Ectodermal cell (in vitro differentiated cells): Measurements from ENCODE around the gene TSPAN4.

ENCODE experiments used
- H3K27ac ChIP-seq: 2 replicates; pipeline ENCODE4 v1.7.0; 2013; ENCODE audit warnings: mild to moderate bottlenecking, low read depth, low read length; ENCODE audit not compliant: insufficient read depth, poor library complexity, severe bottlenecking
- H3K27me3 ChIP-seq: 2 replicates; pipeline ENCODE4 v1.7.0; 2013; ENCODE audit warnings: mild to moderate bottlenecking, low read length; ENCODE audit not compliant: insufficient read depth, control insufficient read depth, poor library complexity, severe bottlenecking
- H3K36me3 ChIP-seq: one replicate; pipeline ENCODE4 v1.7.0; 2013; ENCODE audit warnings: low read length; ENCODE audit not compliant: control insufficient read depth, insufficient read depth
- H3K4me1 ChIP-seq: one replicate; pipeline ENCODE4 v1.7.0; 2013; ENCODE audit warnings: low read length; ENCODE audit not compliant: control insufficient read depth, insufficient read depth
- H3K4me3 ChIP-seq: 2 replicates; pipeline ENCODE4 v1.7.0; 2013; ENCODE audit warnings: low read depth, low read length, control low read depth; ENCODE audit not compliant: insufficient read depth
- H3K9me3 ChIP-seq: 2 replicates; pipeline ENCODE4 v1.7.0; 2013; ENCODE audit warnings: mild to moderate bottlenecking, low read length, moderate library complexity; ENCODE audit not compliant: control insufficient read depth
- WGBS, 2 experiments: methylation state at CpG; one replicate each; pipeline ENCODE4 v1.1.7; 2013; ENCODE audit warnings: missing lambda C conversion rate in 2 of 2; 5-methylcytosine and 5-hydroxymethylcytosine counted together

The TSPAN4 gene

DNA sequence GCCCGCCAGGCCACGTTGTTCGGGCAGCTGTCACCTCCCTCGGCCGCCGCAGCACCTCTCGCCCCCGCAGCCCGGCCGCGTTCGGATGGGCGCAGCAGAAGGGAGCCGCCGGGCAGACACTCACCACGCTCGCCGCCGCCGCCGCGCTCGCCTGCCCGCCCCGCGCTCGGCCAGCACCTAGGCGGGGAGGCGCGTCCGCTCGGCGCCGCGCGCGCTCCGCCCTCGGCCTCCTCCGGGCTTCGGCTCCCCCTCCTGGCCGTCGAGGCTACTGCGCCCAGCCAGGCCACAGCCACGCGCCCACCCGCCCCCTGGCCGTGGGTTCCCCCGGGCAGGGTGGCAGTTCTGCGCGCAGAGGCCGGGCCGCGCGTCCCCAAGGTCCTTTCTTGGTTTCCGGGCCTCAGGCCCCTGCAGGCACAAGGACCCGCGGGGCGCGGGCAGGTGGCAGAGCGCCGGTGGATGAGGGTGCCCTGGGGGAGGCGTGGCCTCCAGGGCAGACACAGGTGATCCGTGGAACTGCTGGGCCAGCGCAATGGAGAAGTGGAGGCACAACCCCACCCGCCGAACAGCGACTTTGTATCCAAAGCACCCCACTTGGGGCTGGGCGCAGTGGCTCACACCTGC lies 44.4 kb upstream of the TSPAN4 start, which contains the start of gene SLC25A22:
Gene SLC25A22 (minus strand): TSS at position 189 of the 621 bp plus-strand sequence. CDS start 3,275 bp downstream, outside the sequence.
- peak within 1 kb of the TSS; percentile 52 for H3K27ac ChIP-seq
- 9 to 10% methylated on average over 69 of the region's 69 CpGs for WGBS, 2 experiments
- peaks cover 8% of the 10 kb centered on the region for H3K36me3 ChIP-seq
- H3K9me3 ChIP-seq: no peaks in the 10 kb centered on the region
- no peaks in the 10 kb centered on the region for H3K27me3 ChIP-seq
- H3K4me1 ChIP-seq: peaks cover 14% of the 10 kb centered on the region
- peak within 1 kb of the TSS; percentile 72 for H3K4me3 ChIP-seq

DNA sequence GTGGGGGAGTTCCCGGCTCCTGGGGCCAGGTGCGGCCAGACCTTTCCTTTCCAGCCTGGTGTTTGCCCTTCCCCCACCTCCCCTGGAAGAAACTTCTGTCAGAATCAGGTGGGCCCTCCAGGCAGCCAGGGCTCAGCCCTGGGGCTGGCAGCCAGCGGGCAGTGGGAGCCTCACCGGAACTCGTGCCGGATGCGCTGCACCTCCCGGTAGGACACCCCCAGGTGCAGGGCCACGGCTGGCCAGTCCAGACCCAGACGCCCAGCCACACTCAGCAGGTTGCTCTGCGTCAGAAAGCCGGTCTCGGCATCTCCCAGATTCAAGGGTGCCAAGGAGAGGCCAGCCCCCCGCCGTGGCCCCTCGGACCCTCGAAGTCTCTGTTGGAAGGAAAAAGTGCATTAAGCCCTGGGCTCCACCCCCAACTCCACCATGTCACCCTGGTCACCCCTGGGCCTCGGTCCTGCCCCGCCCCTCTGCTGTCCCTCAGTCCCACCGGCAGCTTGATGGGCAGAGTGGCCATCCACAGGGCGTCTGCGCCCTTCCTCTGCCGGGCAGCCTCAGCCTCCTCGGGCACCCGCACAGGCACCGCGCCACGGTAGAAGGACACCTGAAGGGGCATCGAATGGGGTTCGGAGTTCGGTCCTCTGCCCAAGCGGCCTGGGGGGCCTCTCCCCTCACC lies 42.9 kb upstream of the TSPAN4 start:
- Histone ChIP-seq H3K9me3 (no peaks in the 10 kb centered on the region), H3K27ac (no peak overlapping the region), H3K4me3 (no peak overlapping the region), H3K36me3 (peaks cover 8% of the 10 kb centered on the region), H3K4me1 (peaks cover 21% of the 10 kb centered on the region), H3K27me3 (no peaks in the 10 kb centered on the region)
- 94 to 95% methylated on average over 32 of the region's 32 CpGs for WGBS, 2 experiments

DNA sequence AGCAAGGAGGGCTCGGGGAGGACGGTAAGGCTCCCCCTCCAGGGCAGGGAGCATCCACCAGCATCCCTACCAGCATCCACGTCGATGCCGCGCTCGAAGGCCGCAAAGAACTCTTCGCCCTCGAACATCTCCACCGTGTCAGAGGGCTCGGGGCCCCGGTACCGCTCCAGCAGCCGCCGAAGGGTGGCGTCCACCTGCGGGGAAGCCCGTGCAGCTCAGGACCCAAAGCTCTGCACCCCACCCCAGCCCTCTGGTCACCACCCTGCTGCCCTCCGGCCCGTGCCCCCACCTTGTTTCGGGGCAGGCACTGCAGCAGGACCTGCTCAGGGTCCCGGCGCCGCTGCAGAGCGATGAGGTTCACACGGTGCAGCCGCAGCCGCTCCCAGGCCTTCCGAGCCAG lies 42.2 kb upstream of the TSPAN4 start:
- no peaks in the 10 kb centered on the region for H3K27me3 ChIP-seq
- no peak overlapping the region for H3K27ac ChIP-seq
- peaks cover 8% of the 10 kb centered on the region for H3K36me3 ChIP-seq
- H3K9me3 ChIP-seq: no peaks in the 10 kb centered on the region
- WGBS, 2 experiments: 96% methylated on average over 30 of the region's 30 CpGs
- no peak overlapping the region for H3K4me3 ChIP-seq
- H3K4me1 ChIP-seq: peaks cover 20% of the 10 kb centered on the region

DNA sequence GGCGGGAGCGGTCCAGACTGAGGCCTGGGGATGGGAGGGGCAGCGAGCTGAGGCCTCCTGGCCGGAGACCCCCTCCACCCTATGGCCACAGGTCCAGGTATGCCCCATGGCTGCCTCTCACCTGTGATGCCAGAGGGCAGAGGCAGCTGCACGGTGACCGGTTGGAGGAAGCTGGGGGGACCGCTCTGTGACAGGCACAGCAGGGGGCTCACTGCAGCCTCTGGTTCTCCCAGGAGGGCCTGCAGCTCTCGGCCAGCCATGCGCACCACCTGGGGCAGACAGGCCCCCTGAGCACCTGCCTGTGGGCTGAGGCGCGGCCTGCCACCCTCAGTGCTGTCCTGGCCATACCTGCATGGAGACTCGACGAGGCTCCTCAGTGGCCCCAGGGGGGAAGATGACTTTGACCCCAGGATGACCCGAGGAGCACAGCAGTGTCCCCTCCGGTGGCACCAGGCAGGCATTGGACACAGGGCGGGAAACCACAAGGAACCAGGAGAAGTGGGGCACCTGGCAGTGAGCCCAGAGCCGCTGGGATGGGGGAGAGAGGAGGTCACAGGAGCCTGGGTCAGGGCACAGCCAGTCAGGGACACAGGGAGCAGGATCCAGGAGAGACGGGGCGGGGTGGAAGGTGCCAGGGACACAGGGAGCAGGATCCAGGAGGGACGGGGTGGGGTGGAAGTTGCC lies 41.4 kb upstream of the TSPAN4 start:
- Histone ChIP-seq H3K27me3 (no peaks in the 10 kb centered on the region), H3K9me3 (no peaks in the 10 kb centered on the region)
- 95 to 96% methylated on average over 20 of the region's 20 CpGs for WGBS, 2 experiments

DNA sequence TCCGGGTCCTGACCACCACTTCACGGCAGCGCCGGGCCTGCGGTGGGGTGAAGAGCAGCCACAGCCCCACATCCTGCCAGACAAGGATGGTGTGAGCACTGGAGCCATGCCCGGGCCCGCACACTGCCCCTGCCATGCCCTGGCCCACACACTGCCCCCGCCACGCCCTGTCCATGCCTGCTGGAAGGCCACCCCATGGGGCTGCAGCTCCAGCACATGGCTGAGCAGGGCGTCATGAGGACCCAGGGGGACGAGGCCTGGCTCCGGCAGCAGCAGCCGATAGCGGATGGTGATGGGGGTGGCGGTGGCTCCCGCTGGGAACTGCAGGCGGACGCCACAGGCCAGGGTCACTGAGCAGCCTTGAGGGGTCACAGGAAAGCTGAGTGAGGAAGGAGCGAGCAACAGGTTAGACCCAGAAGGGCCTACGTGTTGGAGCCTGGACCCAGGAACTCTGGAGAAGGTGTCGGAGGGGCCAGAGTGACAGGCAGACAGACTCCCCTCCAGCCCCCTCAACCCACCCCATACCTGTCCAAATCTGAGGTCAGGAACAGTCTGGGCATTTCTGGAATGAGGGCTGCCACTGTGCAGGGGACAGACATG lies 40.5 kb upstream of the TSPAN4 start:
- Histone ChIP-seq H3K9me3 (no peaks in the 10 kb centered on the region), H3K27ac (no peak overlapping the region), H3K4me3 (no peak overlapping the region), H3K36me3 (peaks cover 8% of the 10 kb centered on the region), H3K4me1 (peaks cover 8% of the 10 kb centered on the region), H3K27me3 (no peaks in the 10 kb centered on the region)
- 95 to 97% methylated on average over 21 of the region's 21 CpGs for WGBS, 2 experiments

More for the DNA sequence above, 41.4 kb upstream of the TSPAN4 start:
- Histone ChIP-seq H3K4me3 (no peak overlapping the region), H3K4me1 (peaks cover 15% of the 10 kb centered on the region), H3K27ac (no peak overlapping the region), H3K36me3 (peaks cover 8% of the 10 kb centered on the region)

- Histone ChIP-seq H3K4me3 (no peak overlapping the region), H3K4me1 (peaks cover 8% of the 10 kb centered on the region), H3K36me3 (peaks cover 8% of the 10 kb centered on the region), H3K27me3 (no peaks in the 10 kb centered on the region), H3K9me3 (no peaks in the 10 kb centered on the region), H3K27ac (no peak overlapping the region)
- 96% methylated on average over 28 of the region's 28 CpGs for WGBS, 2 experiments
These were observed 39.8 kb upstream of the TSPAN4 start for GRCh38 chr11:802693-803466.

DNA sequence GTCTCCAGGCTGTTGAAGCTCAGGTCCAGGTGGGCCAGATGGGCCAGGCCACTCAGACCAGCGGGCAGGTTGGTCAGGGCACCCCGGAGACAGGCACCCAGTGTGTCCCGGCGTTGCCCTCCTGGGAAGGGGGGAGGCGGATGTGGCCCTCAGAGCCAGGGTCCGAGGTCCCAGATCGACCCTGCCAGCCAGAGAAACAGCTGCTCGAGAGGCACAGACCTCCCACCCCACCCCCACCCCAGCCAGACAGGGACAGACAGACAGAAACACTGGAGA lies 39.2 kb upstream of the TSPAN4 start:
- Histone ChIP-seq H3K27ac (no peak overlapping the region), H3K36me3 (peaks cover 8% of the 10 kb centered on the region), H3K9me3 (no peaks in the 10 kb centered on the region), H3K4me1 (peaks cover 8% of the 10 kb centered on the region), H3K4me3 (no peak overlapping the region), H3K27me3 (no peaks in the 10 kb centered on the region)
- 86 to 91% methylated on average over 8 of the region's 8 CpGs for WGBS, 2 experiments

DNA sequence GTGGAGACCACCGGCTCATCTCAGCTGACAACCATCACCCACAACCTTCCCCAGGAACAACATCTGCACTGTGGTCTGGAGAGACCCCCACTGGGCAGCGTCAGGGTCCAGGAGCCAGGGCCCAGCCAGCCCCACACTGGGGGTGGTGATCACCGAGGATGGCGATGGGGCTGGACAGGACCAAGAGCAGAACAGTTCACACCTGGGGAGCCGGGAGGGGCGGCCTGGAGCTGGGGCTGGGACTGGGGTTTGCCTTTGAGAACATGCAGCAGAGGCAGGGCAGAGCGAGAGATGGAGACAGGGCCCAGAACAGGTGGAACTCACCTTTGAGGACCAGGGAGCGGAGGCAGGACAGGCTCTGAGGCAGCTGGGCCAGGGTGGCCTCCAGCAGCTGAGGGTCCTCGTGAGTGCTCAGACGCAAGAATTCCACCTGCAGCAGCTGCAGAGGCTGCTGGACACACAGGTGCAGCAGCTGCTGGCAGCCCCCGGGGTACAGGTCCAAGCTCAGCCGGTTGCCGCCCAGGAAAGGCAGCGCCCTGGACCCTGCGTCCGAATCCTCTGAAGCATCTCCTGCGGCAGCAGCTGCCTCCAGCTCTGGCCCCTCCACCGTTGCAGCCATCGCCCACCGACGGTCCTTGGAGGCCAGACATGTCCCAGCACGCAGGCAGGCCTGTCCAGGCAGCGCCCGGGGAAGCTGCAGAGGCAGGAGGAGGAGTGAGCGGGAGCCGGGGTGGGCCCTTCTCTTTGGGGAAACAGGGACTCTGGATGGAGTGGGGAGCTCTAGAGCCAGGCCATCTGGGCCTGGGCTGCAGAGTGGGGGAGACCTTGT lies 38.7 kb upstream of the TSPAN4 start:
- Histone ChIP-seq H3K27me3 (no peaks in the 10 kb centered on the region), H3K4me3 (peak overlapping the region; percentile 64), H3K27ac (no peak overlapping the region), H3K9me3 (no peaks in the 10 kb centered on the region), H3K4me1 (peaks cover 8% of the 10 kb centered on the region), H3K36me3 (peaks cover 8% of the 10 kb centered on the region)
- WGBS, 2 experiments: 80 to 81% methylated on average over 26 of the region's 26 CpGs

DNA sequence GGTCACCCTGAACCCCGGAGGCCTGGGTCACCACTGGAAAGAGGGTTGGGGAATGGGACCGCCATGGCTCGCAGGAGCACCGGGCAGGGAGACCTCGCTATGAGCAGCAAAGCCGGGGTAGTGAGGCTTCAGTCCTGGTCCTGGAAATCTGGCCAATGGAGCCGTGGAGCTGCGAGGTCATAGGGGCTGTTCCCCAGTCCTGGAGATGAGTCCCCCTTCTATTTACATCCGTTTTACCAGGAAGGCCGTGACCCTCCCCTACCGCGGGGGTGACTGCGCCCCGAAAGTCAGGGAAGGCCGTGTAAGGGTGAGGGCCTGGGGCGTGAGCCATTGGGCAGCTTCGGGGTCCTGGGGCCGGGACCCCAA lies 38.1 kb upstream of the TSPAN4 start:
- no peaks in the 10 kb centered on the region for H3K9me3 ChIP-seq
- peaks cover 8% of the 10 kb centered on the region for H3K36me3 ChIP-seq
- H3K4me1 ChIP-seq: peaks cover 8% of the 10 kb centered on the region
- H3K27ac ChIP-seq: no peak overlapping the region
- whole genome bisulfite sequencing, 2 experiments: 37 to 39% methylated on average over 18 of the region's 18 CpGs
- no peaks in the 10 kb centered on the region for H3K27me3 ChIP-seq
- H3K4me3 ChIP-seq: peak overlapping the region; percentile 64
